Fibroblast of lung (primary cell): ENCODE data around the gene SSH2.

Source experiments
- EZH2 ChIP-seq: IDR thresholded peaks from 2 replicates; pipeline ENCODE4 v1.5.1; 2012; ENCODE audit warnings: low read length, control low read depth, mild to moderate bottlenecking; ENCODE audit errors: missing control alignments
- TF ChIP-seq, protein P1 (sequence below), 2 donors: IDR thresholded peaks in 1 of 2; conservative IDR thresholded peaks in 1 of 2; 1 replicate in 1 of 2; 2 replicates in 1 of 2; pipeline ENCODE4 v1.5.1; 2011 to 2012; ENCODE audit warnings: low read length in 2 of 2, control low read depth in 1 of 2, inconsistent platforms in 1 of 2, low read depth in 1 of 2, mild to moderate bottlenecking in 1 of 2

DNA sequence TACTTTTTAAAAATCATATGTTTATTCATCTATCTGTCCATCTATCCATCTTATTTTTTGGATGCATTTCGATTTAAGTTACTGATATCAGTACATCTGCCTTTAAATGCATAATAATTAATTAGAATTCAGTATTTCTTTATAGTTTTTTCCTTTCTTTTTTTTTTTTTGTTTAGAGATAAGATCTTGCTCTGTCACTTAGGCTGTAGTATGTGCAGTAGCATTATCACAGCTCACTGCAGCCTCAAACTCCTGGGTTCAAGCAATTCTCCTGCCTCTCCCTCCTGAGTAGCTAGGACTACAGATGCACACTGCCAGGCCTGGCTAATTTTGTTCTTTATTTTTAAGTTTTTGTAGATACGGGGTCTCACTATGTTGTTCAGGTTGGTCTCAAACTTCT is 133.4 kb downstream of the SSH2 start:
- TF ChIP-seq, protein P1, sequence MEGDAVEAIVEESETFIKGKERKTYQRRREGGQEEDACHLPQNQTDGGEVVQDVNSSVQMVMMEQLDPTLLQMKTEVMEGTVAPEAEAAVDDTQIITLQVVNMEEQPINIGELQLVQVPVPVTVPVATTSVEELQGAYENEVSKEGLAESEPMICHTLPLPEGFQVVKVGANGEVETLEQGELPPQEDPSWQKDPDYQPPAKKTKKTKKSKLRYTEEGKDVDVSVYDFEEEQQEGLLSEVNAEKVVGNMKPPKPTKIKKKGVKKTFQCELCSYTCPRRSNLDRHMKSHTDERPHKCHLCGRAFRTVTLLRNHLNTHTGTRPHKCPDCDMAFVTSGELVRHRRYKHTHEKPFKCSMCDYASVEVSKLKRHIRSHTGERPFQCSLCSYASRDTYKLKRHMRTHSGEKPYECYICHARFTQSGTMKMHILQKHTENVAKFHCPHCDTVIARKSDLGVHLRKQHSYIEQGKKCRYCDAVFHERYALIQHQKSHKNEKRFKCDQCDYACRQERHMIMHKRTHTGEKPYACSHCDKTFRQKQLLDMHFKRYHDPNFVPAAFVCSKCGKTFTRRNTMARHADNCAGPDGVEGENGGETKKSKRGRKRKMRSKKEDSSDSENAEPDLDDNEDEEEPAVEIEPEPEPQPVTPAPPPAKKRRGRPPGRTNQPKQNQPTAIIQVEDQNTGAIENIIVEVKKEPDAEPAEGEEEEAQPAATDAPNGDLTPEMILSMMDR (conservative IDR thresholded peaks at IDR 0.05 in 1 of 2, IDR thresholded peaks at IDR 0.05 in 1 of 2; ENCODE audit: low read depth in 1 of 2, low read length in 2 of 2): no peak
- no peak for TF ChIP-seq EZH2
